ENCODE data around the gene TSPAN31. TPM values are rescaled to one million over a fixed set of nuclear protein-coding genes. Genes with fewer than 3 reads are reported as not detected.

Gene TSPAN31
- total RNA-seq, 1 donor from 2014 or later: 67.0 TPM

DNA sequence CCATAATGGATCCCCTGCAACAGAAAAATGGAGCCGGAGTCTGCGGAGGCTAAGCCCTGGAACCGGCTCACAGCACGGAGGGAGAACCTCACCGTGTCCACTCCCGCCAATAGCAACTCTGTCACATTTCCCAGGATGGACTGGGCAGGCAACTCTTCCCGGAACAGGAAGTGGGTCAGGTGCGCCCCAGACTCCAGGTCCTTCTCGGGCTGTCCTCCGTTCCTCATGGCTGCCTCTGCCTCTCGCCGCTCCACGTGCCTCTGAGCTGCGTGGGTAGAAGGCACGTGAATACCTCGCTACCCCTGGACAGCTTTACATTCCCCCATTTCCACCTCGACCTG, 19.8 kb downstream of the TSPAN31 start:
- no peak for DNase-seq (ENCODE audit: extremely low spot score in 2 of 2)
- Histone ChIP-seq H3K27ac (no peak overlapping the region), H3K36me3 (peaks cover 0 to 7% of the 10 kb centered on the region in 2 donors), H3K4me3 (peak overlapping the region; percentile 36 to 37), H3K4me1 (peaks cover 26% of the 10 kb centered on the region), H3K27me3 (peaks cover 20% of the 10 kb centered on the region), H3K9me3 (no peaks in the 10 kb centered on the region)
- intact Hi-C loops (cut with DNase I): no loop called here
- TF ChIP-seq POLR2AphosphoS5 (IDR thresholded peaks at IDR 0.05; ENCODE audit: insufficient read depth in 1 of 2, low read depth in 1 of 2) (no peak), CTCF (IDR thresholded peaks at IDR 0.05) (no peak), POLR2A (IDR thresholded peaks at IDR 0.05) (no peak)

DNA sequence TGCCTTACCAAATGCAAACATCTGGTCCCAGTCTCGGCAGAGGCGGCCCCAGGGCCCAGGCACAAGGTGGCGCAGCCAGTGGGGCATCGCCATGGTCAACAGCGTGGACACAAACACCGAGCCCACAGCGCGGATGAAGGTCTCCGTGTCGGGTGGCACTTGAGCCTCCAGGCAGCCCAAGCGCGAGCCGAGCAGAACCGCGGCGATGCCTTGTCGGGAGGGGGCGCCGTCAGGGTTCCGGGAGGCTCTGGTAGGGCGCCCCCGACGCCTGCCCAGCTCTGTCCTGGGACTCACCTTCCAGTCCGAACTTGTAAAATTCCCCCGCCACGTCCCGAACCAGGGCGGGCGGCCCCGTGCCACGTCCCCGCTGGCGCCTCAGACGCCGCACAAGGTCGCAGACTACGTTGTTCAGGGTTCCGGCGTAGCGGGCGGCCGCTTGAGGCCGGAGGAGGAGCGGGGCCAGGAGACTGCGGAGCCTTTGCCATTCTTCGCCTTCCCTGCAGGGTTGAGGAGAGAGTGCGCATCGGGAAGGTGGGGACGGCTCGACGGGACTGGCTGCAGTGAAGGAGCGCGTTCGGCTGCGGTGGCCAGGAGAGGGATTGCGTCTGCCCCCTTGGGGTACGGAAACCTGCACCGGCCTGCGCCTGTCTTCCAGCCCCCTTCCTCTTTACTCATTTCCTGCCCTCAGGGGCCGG, 20.3 kb downstream of the TSPAN31 start:
- no peak for DNase-seq (ENCODE audit: extremely low spot score in 2 of 2)
- H3K27ac ChIP-seq: no peak overlapping the region
- peaks cover 0 to 7% of the 10 kb centered on the region in 2 donors for H3K36me3 ChIP-seq
- TF ChIP-seq CTCF (IDR thresholded peaks at IDR 0.05) (no peak), POLR2A (IDR thresholded peaks at IDR 0.05) (no peak), POLR2AphosphoS5 (IDR thresholded peaks at IDR 0.05; ENCODE audit: insufficient read depth in 1 of 2, low read depth in 1 of 2) (no peak)
- peaks cover 20% of the 10 kb centered on the region for H3K27me3 ChIP-seq
- H3K4me1 ChIP-seq: peaks cover 26% of the 10 kb centered on the region
- peak overlapping the region; percentile 36 to 37 for H3K4me3 ChIP-seq
- intact Hi-C loops (cut with DNase I): no loop called here
- no peaks in the 10 kb centered on the region for H3K9me3 ChIP-seq

DNA sequence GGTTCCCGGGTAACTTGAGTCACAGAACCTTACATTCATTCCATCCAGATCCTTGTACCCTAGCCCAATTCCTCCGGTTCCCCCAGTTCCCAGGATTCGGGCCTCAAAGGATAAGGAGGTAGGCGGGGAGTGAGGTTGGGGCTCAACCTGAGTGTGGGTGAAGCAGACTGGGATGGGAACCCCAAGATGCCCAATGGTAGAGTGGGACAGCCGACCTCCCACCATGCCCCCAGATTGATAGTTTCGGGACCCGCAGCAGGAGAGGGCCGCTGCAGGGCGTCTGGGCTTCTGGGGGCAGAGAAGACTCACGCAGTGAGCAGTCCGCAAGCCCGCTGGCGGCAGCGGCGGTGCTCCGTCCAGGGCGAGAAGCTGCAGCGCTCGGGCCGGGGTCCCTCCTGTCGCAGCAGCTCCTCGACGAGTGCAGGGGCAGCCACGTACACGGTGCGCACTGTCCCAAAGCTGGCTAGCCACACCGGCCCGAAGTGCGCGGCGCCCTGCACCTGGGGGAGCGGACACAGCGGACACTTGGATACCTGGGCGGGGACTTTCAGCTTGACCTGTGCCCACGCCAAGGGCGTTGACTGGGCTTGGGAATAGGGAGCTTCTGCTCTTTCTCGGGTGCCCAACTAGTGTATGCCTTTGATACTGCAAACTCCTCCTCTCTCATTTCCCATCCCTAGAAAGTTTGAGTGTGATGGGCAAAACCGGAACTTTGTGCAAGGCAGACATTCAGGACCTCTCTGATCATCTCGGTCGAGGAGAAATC, 21.0 kb downstream of the TSPAN31 start:
- intact Hi-C loops (cut with DNase I): no loop called here
- peaks cover 0 to 7% of the 10 kb centered on the region in 2 donors for H3K36me3 ChIP-seq
- H3K4me3 ChIP-seq: peak overlapping the region; percentile 36 to 37
- H3K27ac ChIP-seq: no peak overlapping the region
- TF ChIP-seq POLR2AphosphoS5 (IDR thresholded peaks at IDR 0.05; ENCODE audit: insufficient read depth in 1 of 2, low read depth in 1 of 2): no peak
- DNase-seq (ENCODE audit: extremely low spot score in 2 of 2): no peak
- no peaks in the 10 kb centered on the region for H3K9me3 ChIP-seq
- peaks cover 29% of the 10 kb centered on the region for H3K4me1 ChIP-seq
- H3K27me3 ChIP-seq: peaks cover 20% of the 10 kb centered on the region

DNA sequence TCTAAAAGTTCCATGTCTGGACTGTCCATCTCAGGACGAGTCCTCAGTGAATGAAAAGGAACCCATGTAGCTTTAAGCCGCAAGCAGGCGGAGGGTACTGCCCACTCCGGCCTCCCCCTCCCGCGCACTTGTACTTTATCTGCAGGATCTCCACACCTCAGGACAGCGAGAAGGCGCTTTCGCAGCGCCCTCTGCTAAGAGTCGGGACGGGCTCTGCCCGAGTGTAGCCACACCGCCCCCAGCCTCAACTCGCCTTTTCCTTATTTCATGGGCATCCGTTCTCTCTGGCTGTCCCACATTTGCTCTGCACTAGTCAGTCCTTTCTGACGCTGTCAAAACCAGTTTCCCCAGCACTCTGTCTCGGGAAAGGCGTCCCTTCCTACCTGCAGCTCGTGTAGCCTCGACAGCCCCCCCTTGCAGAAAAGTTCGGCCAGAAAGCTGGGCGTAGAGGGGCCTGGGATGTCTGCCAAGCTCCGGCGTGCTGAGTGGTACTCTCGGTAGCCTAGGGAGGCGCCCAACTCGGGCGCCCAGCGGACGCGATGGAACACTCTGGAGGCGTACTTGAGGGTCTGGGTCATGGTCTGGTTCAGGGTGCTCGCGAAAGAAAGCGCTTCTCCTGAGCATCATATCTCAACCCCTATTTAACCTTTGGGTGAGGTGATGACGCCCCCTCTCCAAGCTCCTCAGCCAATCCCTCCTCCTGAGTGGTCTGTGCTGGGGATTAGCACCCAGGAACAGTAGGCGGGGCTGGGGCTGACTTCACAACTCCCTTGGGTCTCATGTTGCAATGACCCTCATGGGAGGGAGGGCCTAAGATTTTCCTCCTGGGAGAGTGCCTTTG, 21.8 kb downstream of the TSPAN31 start, which contains the start of gene CYP27B1:
Gene CYP27B1, minus strand, starts transcription at position 615 of the 841 bp plus-strand sequence. Its CDS starts 37 bp downstream, at position 578.
- no peaks in the 10 kb centered on the region for H3K9me3 ChIP-seq
- peaks cover 37% of the 10 kb centered on the region for H3K4me1 ChIP-seq
- DNase-seq (ENCODE audit: extremely low spot score in 2 of 2): no peak
- H3K36me3 ChIP-seq: peaks cover 0 to 7% of the 10 kb centered on the region in 2 donors
- TF ChIP-seq CTCF (IDR thresholded peaks at IDR 0.05): no peak
- intact Hi-C loops (cut with DNase I): no loop called here
- H3K27ac ChIP-seq: no peak within 1 kb of the TSS
- H3K4me3 ChIP-seq: peak within 1 kb of the TSS; percentile 36 to 37
- H3K27me3 ChIP-seq: peaks cover 20% of the 10 kb centered on the region

DNA sequence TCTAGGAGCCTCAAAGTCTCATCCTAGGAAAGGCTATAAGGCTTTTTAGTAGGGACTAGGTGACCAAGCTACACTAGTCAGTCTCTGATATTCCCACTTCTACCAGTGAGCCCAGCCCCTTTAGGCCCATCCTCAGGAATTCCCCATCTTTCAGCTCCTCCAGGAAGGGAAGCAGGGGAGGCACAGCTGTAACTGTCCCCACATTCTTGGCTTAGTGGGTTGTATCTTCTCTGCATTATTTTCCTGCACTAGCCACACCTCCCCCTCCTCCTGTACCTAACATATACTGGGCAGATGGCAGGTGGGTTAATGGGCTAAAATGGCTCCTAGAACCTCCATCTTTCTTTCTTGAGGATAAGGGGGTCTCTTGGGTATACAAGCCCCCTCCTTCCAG, 22.5 kb downstream of the TSPAN31 start:
- no peak overlapping the region for H3K4me3 ChIP-seq
- DNase-seq (ENCODE audit: extremely low spot score in 2 of 2): no peak
- H3K4me1 ChIP-seq: peaks cover 37% of the 10 kb centered on the region
- H3K27ac ChIP-seq: no peak overlapping the region
- H3K27me3 ChIP-seq: peaks cover 20% of the 10 kb centered on the region
- intact Hi-C loops (cut with DNase I): no loop called here
- TF ChIP-seq CTCF (IDR thresholded peaks at IDR 0.05) (no peak), POLR2AphosphoS5 (IDR thresholded peaks at IDR 0.05; ENCODE audit: insufficient read depth in 1 of 2, low read depth in 1 of 2) (no peak)
- peaks cover 0 to 7% of the 10 kb centered on the region in 2 donors for H3K36me3 ChIP-seq
- no peaks in the 10 kb centered on the region for H3K9me3 ChIP-seq
